Caco-2 (cell line): Measurements from ENCODE around the gene LAMC2. TPM values are rescaled to one million over a fixed set of nuclear protein-coding genes. Genes with fewer than 3 reads are reported as not detected.
A peak's percentile ranks its signal among the peaks of the same experiment; 100 is the strongest.

ENCODE experiments used
- BruUV-seq: library from RNA; stranded (reverse); fragments of 400-500 nt; replicated peaks from 2 replicates; lab custom pipeline; 2021; lab: Mats Ljungman, UMichigan
- CTCF ChIA-PET: fragments of 300-600 bp; sonication (Branson Sonifier 250); formaldehyde crosslinking; loops from one replicate; lab custom pipeline; 2022; ENCODE audit warnings: antibody characterized with exemption; lab: Charles Lee
- POLR2A ChIA-PET: fragments of 300-600 bp; sonication (Branson Sonifier 250); formaldehyde crosslinking; loops from one replicate; lab custom pipeline; 2022; ENCODE audit warnings: antibody characterized with exemption; lab: Charles Lee
- DNase-seq, 2 experiments: peaks; one replicate each; pipeline versions ENCODE4 v3.0.0 to v3.0.0-alpha.2; 2020 to 2022
- H3K27me3 ChIP-seq: replicated peaks from 2 replicates; pipeline ENCODE4 v1.6.0; 2011; ENCODE audit warnings: low read length; ENCODE audit not compliant: control insufficient read depth, insufficient read depth
- H3K36me3 ChIP-seq: 2 replicates; pipeline ENCODE4 v1.5.1; 2011; ENCODE audit warnings: low read length; ENCODE audit not compliant: control insufficient read depth, insufficient read depth
- H3K4me1 ChIP-seq: fragments of 250-450 bp; sonication (Bioruptor Pico); 2 replicates; pipeline ENCODE4 v1.5.1; 2020; ENCODE audit warnings: mild to moderate bottlenecking
- H3K4me3 ChIP-seq: 2 replicates; pipeline ENCODE4 v1.5.1; 2011; ENCODE audit warnings: low read depth, mild to moderate bottlenecking, control low read depth, low read length
- H3K9me3 ChIP-seq: fragments of 250-450 bp; sonication (Bioruptor Pico); 2 replicates; pipeline ENCODE4 v1.5.1; 2020; ENCODE audit warnings: mild to moderate bottlenecking, moderate library complexity
- H3K27ac Mint-ChIP-seq: one replicate; pipeline ENCODE4 v1.8.0; 2022; ENCODE audit warnings: mixed read lengths; ENCODE audit not compliant: unreplicated experiment
- H3K27me3 Mint-ChIP-seq: one replicate; pipeline ENCODE4 v1.8.0; 2022; ENCODE audit warnings: mixed read lengths; ENCODE audit not compliant: insufficient read depth, unreplicated experiment
- H3K36me3 Mint-ChIP-seq: one replicate; pipeline ENCODE4 v1.8.0; 2022; ENCODE audit warnings: mild to moderate bottlenecking, mixed read lengths; ENCODE audit not compliant: insufficient read depth, unreplicated experiment
- H3K4me1 Mint-ChIP-seq: one replicate; pipeline ENCODE4 v1.8.0; 2022; ENCODE audit warnings: low read depth, mixed read lengths; ENCODE audit not compliant: unreplicated experiment
- H3K4me3 Mint-ChIP-seq: one replicate; pipeline ENCODE4 v1.8.0; 2022; ENCODE audit warnings: mild to moderate bottlenecking, moderate library complexity, mixed read lengths; ENCODE audit not compliant: unreplicated experiment
- H3K9me3 Mint-ChIP-seq: one replicate; pipeline ENCODE4 v1.8.0; 2022; ENCODE audit warnings: mixed read lengths; ENCODE audit not compliant: unreplicated experiment
- intact Hi-C: fragments of 100-400 bp; cut with micrococcal nuclease; formaldehyde crosslinking; loops from one replicate; pipeline ENCODE4 v1.10.0; 2022; ENCODE audit not compliant: unreplicated experiment
- total RNA-seq: library from RNA; stranded (reverse); gene quantifications from 2 replicates; pipeline ENCODE4 v1.2.3, GENCODE V29; 2022
- TF ChIP-seq, protein P1 (sequence below), 2 experiments: fragments of 200-600 bp in 1 of 2; IDR thresholded peaks; 1 replicate in 1 of 2; 2 replicates in 1 of 2; pipeline versions ENCODE4 v1.5.1 to v1.8.0; 2011 to 2022; ENCODE audit warnings: antibody characterized with exemption in 1 of 2, control low read depth in 1 of 2, inconsistent platforms in 1 of 2, low read depth in 1 of 2, low read length in 1 of 2, mild to moderate bottlenecking in 1 of 2, moderate library complexity in 1 of 2; ENCODE audit not compliant: insufficient read depth in 1 of 2, severe bottlenecking in 1 of 2, unreplicated experiment in 1 of 2

The LAMC2 gene
- total RNA-seq, 1 experiment from 2014 or later, result 34.9 TPM

DNA sequence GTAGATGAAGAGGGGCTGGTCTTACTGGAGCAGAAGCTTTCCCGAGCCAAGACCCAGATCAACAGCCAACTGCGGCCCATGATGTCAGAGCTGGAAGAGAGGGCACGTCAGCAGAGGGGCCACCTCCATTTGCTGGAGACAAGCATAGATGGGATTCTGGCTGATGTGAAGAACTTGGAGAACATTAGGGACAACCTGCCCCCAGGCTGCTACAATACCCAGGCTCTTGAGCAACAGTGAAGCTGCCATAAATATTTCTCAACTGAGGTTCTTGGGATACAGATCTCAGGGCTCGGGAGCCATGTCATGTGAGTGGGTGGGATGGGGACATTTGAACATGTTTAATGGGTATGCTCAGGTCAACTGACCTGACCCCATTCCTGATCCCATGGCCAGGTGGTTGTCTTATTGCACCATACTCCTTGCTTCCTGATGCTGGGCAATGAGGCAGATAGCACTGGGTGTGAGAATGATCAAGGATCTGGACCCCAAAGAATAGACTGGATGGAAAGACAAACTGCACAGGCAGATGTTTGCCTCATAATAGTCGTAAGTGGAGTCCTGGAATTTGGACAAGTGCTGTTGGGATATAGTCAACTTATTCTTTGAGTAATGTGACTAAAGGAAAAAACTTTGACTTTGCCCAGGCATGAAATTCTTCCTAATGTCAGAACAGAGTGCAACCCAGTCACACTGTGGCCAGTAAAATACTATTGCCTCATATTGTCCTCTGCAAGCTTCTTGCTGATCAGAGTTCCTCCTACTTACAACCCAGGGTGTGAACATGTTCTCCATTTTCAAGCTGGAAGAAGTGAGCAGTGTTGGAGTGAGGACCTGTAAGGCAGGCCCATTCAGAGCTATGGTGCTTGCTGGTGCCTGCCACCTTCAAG, 57.3 kb downstream of the LAMC2 start:
- BruUV-seq, result TSS peak; percentile 65
- no peaks in the 10 kb centered on the region for H3K27me3 Mint-ChIP-seq
- H3K9me3 ChIP-seq, result no peaks in the 10 kb centered on the region
- intact Hi-C loops, result no loop called here
- no peaks in the 10 kb centered on the region for H3K36me3 ChIP-seq
- H3K36me3 Mint-ChIP-seq, result peaks cover 36% of the 10 kb centered on the region
- no peak overlapping the region for H3K27ac Mint-ChIP-seq
- H3K4me3 ChIP-seq, result no peak overlapping the region
- DNase-seq, result peak; percentile 23 to 59
- H3K9me3 Mint-ChIP-seq, result no peaks in the 10 kb centered on the region
- H3K27me3 ChIP-seq, result no peaks in the 10 kb centered on the region
- TF ChIP-seq, protein P1, sequence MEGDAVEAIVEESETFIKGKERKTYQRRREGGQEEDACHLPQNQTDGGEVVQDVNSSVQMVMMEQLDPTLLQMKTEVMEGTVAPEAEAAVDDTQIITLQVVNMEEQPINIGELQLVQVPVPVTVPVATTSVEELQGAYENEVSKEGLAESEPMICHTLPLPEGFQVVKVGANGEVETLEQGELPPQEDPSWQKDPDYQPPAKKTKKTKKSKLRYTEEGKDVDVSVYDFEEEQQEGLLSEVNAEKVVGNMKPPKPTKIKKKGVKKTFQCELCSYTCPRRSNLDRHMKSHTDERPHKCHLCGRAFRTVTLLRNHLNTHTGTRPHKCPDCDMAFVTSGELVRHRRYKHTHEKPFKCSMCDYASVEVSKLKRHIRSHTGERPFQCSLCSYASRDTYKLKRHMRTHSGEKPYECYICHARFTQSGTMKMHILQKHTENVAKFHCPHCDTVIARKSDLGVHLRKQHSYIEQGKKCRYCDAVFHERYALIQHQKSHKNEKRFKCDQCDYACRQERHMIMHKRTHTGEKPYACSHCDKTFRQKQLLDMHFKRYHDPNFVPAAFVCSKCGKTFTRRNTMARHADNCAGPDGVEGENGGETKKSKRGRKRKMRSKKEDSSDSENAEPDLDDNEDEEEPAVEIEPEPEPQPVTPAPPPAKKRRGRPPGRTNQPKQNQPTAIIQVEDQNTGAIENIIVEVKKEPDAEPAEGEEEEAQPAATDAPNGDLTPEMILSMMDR (IDR thresholded peaks at IDR 0.05; ENCODE audit: insufficient read depth in 1 of 2, low read depth in 1 of 2, low read length in 1 of 2, severe bottlenecking in 1 of 2, unreplicated experiment in 1 of 2), result no peak
- H3K4me1 Mint-ChIP-seq, result no peaks in the 10 kb centered on the region
- no peaks in the 10 kb centered on the region for H3K4me1 ChIP-seq
- POLR2A ChIA-PET, result no interaction called here
- CTCF ChIA-PET, result no interaction called here
- H3K4me3 Mint-ChIP-seq, result no peak overlapping the region

DNA sequence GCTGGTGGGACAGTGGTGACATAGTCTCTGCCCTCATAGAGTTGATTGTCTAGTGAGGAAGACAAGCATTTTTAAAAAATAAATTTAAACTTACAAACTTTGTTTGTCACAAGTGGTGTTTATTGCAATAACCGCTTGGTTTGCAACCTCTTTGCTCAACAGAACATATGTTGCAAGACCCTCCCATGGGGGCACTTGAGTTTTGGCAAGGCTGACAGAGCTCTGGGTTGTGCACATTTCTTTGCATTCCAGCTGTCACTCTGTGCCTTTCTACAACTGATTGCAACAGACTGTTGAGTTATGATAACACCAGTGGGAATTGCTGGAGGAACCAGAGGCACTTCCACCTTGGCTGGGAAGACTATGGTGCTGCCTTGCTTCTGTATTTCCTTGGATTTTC, 58.4 kb downstream of the LAMC2 start:
- intact Hi-C loops, result no loop called here
- POLR2A ChIA-PET, result no interaction called here
- CTCF ChIA-PET, result interaction anchor here (0.5 kb wide), 1 partner anchor 31 kb away, joined by 4 read pairs; no protein-coding TSS in a partner anchor
- BruUV-seq, result no TSS peak
- H3K9me3 Mint-ChIP-seq, result no peaks in the 10 kb centered on the region
- no peaks in the 10 kb centered on the region for H3K27me3 Mint-ChIP-seq
- TF ChIP-seq, protein P1 (IDR thresholded peaks at IDR 0.05; ENCODE audit: insufficient read depth in 1 of 2, low read depth in 1 of 2, low read length in 1 of 2, severe bottlenecking in 1 of 2, unreplicated experiment in 1 of 2), result no peak
- H3K4me1 ChIP-seq, result no peaks in the 10 kb centered on the region
- no peaks in the 10 kb centered on the region for H3K27me3 ChIP-seq
- H3K36me3 Mint-ChIP-seq, result peaks cover 28% of the 10 kb centered on the region
- no peaks in the 10 kb centered on the region for H3K4me1 Mint-ChIP-seq
- no peak overlapping the region for H3K27ac Mint-ChIP-seq
- H3K36me3 ChIP-seq, result no peaks in the 10 kb centered on the region
- DNase-seq, result peak in 1 of 2 experiments; percentile 19
- no peak overlapping the region for H3K4me3 ChIP-seq
- H3K9me3 ChIP-seq, result no peaks in the 10 kb centered on the region
- no peak overlapping the region for H3K4me3 Mint-ChIP-seq

GRCh38 chr1:183245357-183245756, 59.3 kb downstream of the LAMC2 start:
- TF ChIP-seq, protein P1 (IDR thresholded peaks at IDR 0.05; ENCODE audit: insufficient read depth in 1 of 2, low read depth in 1 of 2, low read length in 1 of 2, severe bottlenecking in 1 of 2, unreplicated experiment in 1 of 2), result no peak
- CTCF ChIA-PET, result no interaction called here
- no peaks in the 10 kb centered on the region for H3K36me3 ChIP-seq
- peaks cover 7% of the 10 kb centered on the region for H3K9me3 Mint-ChIP-seq
- no TSS peak for BruUV-seq
- POLR2A ChIA-PET, result no interaction called here
- H3K27me3 Mint-ChIP-seq, result no peaks in the 10 kb centered on the region
- DNase-seq, result no peak
- H3K4me1 Mint-ChIP-seq, result no peaks in the 10 kb centered on the region
- intact Hi-C loops, result no loop called here
- no peaks in the 10 kb centered on the region for H3K4me1 ChIP-seq
- H3K4me3 Mint-ChIP-seq, result no peak overlapping the region
- H3K27me3 ChIP-seq, result no peaks in the 10 kb centered on the region
- H3K4me3 ChIP-seq, result no peak overlapping the region
- peaks cover 20% of the 10 kb centered on the region for H3K36me3 Mint-ChIP-seq
- H3K27ac Mint-ChIP-seq, result no peak overlapping the region
- 0 out of 2 replicates have a peak, but pooled peaks cover 4% of the 10 kb centered on the region for H3K9me3 ChIP-seq
